ENCODE results near the gene PATJ. TPM values are rescaled to one million over a fixed set of nuclear protein-coding genes. Genes with fewer than 3 reads are reported as not detected.
"Not testable (repeated sequence)": the region's sequence is repeated elsewhere in the genome, so short reads cannot be mapped to it uniquely, and the experiment has no call there.

The PATJ gene
- total RNA-seq, 1 donor from 2014 or later, result 31.2 TPM

GRCh38 chr1:61842863-61843514 lies 100.7 kb downstream of the PATJ start:
- ChIA-PET CTCF (no interaction called here), POLR2A (no interaction called here)
- TF ChIP-seq CTCF (IDR thresholded peaks at IDR 0.05), result no peak
- intact Hi-C loops (cut with micrococcal nuclease), result no loop called here
- no peak overlapping the region for H3K4me3 Mint-ChIP-seq
- peaks cover 6% of the 10 kb centered on the region for H3K36me3 Mint-ChIP-seq (ENCODE audit: low read depth)
- no peaks in the 10 kb centered on the region for H3K4me1 Mint-ChIP-seq
- DNase-seq (no peak), ATAC-seq (ENCODE audit: low read depth) (no peak)
- H3K27ac Mint-ChIP-seq, result no peak overlapping the region
- no peaks in the 10 kb centered on the region for H3K9me3 Mint-ChIP-seq
- H3K27me3 Mint-ChIP-seq, result no peaks in the 10 kb centered on the region

- peaks cover 3% of the 10 kb centered on the region for H3K36me3 Mint-ChIP-seq (ENCODE audit: low read depth)
- TF ChIP-seq CTCF (IDR thresholded peaks at IDR 0.05), result no peak
- H3K9me3 Mint-ChIP-seq, result no peaks in the 10 kb centered on the region
- intact Hi-C loops (cut with micrococcal nuclease), result no loop called here
- POLR2A ChIA-PET, result no interaction called here
- no peak overlapping the region for H3K4me3 Mint-ChIP-seq
- no peaks in the 10 kb centered on the region for H3K4me1 Mint-ChIP-seq
- H3K27me3 Mint-ChIP-seq, result no peaks in the 10 kb centered on the region
- DNase-seq (no peak), ATAC-seq (ENCODE audit: low read depth) (no peak)
- H3K27ac Mint-ChIP-seq, result no peak overlapping the region
- CTCF ChIA-PET, result no interaction called here
These were observed 101.7 kb downstream of the PATJ start for GRCh38 chr1:61844006-61844405.

GRCh38 chr1:61844664-61845063 lies 102.4 kb downstream of the PATJ start:
- H3K9me3 Mint-ChIP-seq; H3K27ac Mint-ChIP-seq; H3K36me3 Mint-ChIP-seq (ENCODE audit: low read depth); CTCF ChIA-PET; H3K4me3 Mint-ChIP-seq; POLR2A ChIA-PET; ATAC-seq (ENCODE audit: low read depth); H3K27me3 Mint-ChIP-seq; H3K4me1 Mint-ChIP-seq; intact Hi-C loops (cut with micrococcal nuclease); DNase-seq: not testable (repeated sequence)

- Mint-ChIP-seq H3K4me1 (no peaks in the 10 kb centered on the region), H3K4me3 (no peak overlapping the region), H3K27ac (no peak overlapping the region), H3K9me3 (no peaks in the 10 kb centered on the region), H3K27me3 (no peaks in the 10 kb centered on the region), H3K36me3 (ENCODE audit: low read depth) (peaks cover 6% of the 10 kb centered on the region)
- no peak for DNase-seq
- no peak for ATAC-seq (ENCODE audit: low read depth)
- intact Hi-C loops (cut with micrococcal nuclease), result loop anchor here (5.0 to 10.0 kb wide), 3 partner anchors 399 to 1566 kb away; no protein-coding TSS in a partner anchor
- CTCF ChIA-PET, result interaction anchor here (0.6 to 1.3 kb wide), 5 partner anchors 304 to 1949 kb away, joined by 3 to 5 read pairs (median 4); no protein-coding TSS in a partner anchor
- no peak for TF ChIP-seq CTCF (IDR thresholded peaks at IDR 0.05)
- POLR2A ChIA-PET, result no interaction called here
These were observed 109.0 kb downstream of the PATJ start for GRCh38 chr1:61851235-61851634.

- ATAC-seq (ENCODE audit: low read depth), result no peak
- H3K4me1 Mint-ChIP-seq, result no peaks in the 10 kb centered on the region
- intact Hi-C loops (cut with micrococcal nuclease), result loop anchor here (1.0 to 10.0 kb wide), 7 partner anchors 264 to 1875 kb away; no protein-coding TSS in a partner anchor
- H3K4me3 Mint-ChIP-seq, result no peak overlapping the region
- POLR2A ChIA-PET, result no interaction called here
- H3K36me3 Mint-ChIP-seq (ENCODE audit: low read depth), result peaks cover 9% of the 10 kb centered on the region
- no peak overlapping the region for H3K27ac Mint-ChIP-seq
- H3K9me3 Mint-ChIP-seq, result no peaks in the 10 kb centered on the region
- DNase-seq, result no peak
- TF ChIP-seq CTCF (IDR thresholded peaks at IDR 0.05), result peak; percentile 75
- H3K27me3 Mint-ChIP-seq, result no peaks in the 10 kb centered on the region
- CTCF ChIA-PET, result interaction anchor here (0.6 to 1.7 kb wide), 5 partner anchors 802 to 1950 kb away, joined by 3 to 9 read pairs (median 4); no protein-coding TSS in a partner anchor
These were observed 109.8 kb downstream of the PATJ start for GRCh38 chr1:61851849-61852669.
